WTC11 (cell line): ENCODE measurements around the gene TMEM140.

ENCODE experiments used
- TEAD4 ChIP-seq: sonication (generic); formaldehyde crosslinking; IDR thresholded peaks from 2 replicates; pipeline ENCODE4 v1.8.0; 2022; ENCODE audit warnings: mild to moderate bottlenecking, missing genetic modification reagents
- USF2 ChIP-seq: sonication (generic); formaldehyde crosslinking; IDR thresholded peaks from 2 replicates; pipeline ENCODE4 v1.8.1; 2023; ENCODE audit warnings: mild to moderate bottlenecking, missing genetic modification reagents, moderate library complexity
- ZNF263 ChIP-seq: sonication (generic); formaldehyde crosslinking; IDR thresholded peaks from 2 replicates; pipeline ENCODE4 v1.8.1; 2022; ENCODE audit warnings: low read depth, mild to moderate bottlenecking, moderate library complexity, missing genetic modification reagents
- TF ChIP-seq, protein P1 (sequence below): fragments of 200-600 bp; IDR thresholded peaks from 2 replicates; pipeline ENCODE4 v1.8.0; 2022; ENCODE audit warnings: antibody characterized with exemption
- TF ChIP-seq, protein P2 (sequence below): sonication (generic); formaldehyde crosslinking; conservative IDR thresholded peaks from 2 replicates; pipeline ENCODE4 v1.8.1; 2022; ENCODE audit warnings: mild to moderate bottlenecking, missing genetic modification reagents
- TF ChIP-seq, protein P3 (sequence below): sonication (generic); formaldehyde crosslinking; IDR thresholded peaks from 2 replicates; pipeline ENCODE4 v1.8.1; 2022; ENCODE audit warnings: low read depth, mild to moderate bottlenecking, moderate library complexity, missing genetic modification reagents, borderline replicate concordance
- TF ChIP-seq, protein P4 (sequence below): sonication (generic); formaldehyde crosslinking; IDR thresholded peaks from 2 replicates; pipeline ENCODE4 v1.8.1; 2022; ENCODE audit warnings: mild to moderate bottlenecking, missing genetic modification reagents, moderate library complexity, borderline replicate concordance

- TF ChIP-seq, protein P1, sequence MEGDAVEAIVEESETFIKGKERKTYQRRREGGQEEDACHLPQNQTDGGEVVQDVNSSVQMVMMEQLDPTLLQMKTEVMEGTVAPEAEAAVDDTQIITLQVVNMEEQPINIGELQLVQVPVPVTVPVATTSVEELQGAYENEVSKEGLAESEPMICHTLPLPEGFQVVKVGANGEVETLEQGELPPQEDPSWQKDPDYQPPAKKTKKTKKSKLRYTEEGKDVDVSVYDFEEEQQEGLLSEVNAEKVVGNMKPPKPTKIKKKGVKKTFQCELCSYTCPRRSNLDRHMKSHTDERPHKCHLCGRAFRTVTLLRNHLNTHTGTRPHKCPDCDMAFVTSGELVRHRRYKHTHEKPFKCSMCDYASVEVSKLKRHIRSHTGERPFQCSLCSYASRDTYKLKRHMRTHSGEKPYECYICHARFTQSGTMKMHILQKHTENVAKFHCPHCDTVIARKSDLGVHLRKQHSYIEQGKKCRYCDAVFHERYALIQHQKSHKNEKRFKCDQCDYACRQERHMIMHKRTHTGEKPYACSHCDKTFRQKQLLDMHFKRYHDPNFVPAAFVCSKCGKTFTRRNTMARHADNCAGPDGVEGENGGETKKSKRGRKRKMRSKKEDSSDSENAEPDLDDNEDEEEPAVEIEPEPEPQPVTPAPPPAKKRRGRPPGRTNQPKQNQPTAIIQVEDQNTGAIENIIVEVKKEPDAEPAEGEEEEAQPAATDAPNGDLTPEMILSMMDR = no peak
- TF ChIP-seq, protein P2, sequence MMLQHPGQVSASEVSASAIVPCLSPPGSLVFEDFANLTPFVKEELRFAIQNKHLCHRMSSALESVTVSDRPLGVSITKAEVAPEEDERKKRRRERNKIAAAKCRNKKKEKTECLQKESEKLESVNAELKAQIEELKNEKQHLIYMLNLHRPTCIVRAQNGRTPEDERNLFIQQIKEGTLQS (CRISPR knock-in tag) = no peak
- TF ChIP-seq, protein P3, sequence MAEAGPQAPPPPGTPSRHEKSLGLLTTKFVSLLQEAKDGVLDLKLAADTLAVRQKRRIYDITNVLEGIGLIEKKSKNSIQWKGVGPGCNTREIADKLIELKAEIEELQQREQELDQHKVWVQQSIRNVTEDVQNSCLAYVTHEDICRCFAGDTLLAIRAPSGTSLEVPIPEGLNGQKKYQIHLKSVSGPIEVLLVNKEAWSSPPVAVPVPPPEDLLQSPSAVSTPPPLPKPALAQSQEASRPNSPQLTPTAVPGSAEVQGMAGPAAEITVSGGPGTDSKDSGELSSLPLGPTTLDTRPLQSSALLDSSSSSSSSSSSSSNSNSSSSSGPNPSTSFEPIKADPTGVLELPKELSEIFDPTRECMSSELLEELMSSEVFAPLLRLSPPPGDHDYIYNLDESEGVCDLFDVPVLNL (CRISPR knock-in tag) = no peak
- TF ChIP-seq ZNF263 (CRISPR knock-in tag) (no peak), USF2 (CRISPR knock-in tag) (no peak), TEAD4 (CRISPR knock-in tag) (no peak)
- TF ChIP-seq, protein P4, sequence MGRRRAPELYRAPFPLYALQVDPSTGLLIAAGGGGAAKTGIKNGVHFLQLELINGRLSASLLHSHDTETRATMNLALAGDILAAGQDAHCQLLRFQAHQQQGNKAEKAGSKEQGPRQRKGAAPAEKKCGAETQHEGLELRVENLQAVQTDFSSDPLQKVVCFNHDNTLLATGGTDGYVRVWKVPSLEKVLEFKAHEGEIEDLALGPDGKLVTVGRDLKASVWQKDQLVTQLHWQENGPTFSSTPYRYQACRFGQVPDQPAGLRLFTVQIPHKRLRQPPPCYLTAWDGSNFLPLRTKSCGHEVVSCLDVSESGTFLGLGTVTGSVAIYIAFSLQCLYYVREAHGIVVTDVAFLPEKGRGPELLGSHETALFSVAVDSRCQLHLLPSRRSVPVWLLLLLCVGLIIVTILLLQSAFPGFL (CRISPR knock-in tag) = no peak
Measured at GRCh38 chr7:135165862-135166261, 18.0 kb downstream of the TMEM140 start.
